GM18498 (cell line): ENCODE measurements around the gene C8B.

Experiments
- ATAC-seq: cut with Tn5 transposase; IDR thresholded peaks from one replicate; pipeline ENCODE4 v1.9.1; 2021; ENCODE audit warnings: mild to moderate bottlenecking, moderate library complexity; ENCODE audit not compliant: unreplicated experiment

The C8B gene

GRCh38 chr1:56973923-56974742 is 8.3 kb upstream of the C8B start:
- no peak for ATAC-seq

- no peak for ATAC-seq
These were observed 7.2 kb upstream of the C8B start for GRCh38 chr1:56972976-56973375.

GRCh38 chr1:56970280-56970679 is 4.5 kb upstream of the C8B start:
- no peak for ATAC-seq

GRCh38 chr1:56968878-56969495 is 3.2 kb upstream of the C8B start:
- no peak for ATAC-seq

- ATAC-seq = no peak
These were observed 2.4 kb upstream of the C8B start for GRCh38 chr1:56967900-56968832.

GRCh38 chr1:56967355-56967754 is 1.5 kb upstream of the C8B start:
- ATAC-seq = no peak

- no peak for ATAC-seq
These were observed 834 bp upstream of the C8B start for GRCh38 chr1:56966698-56966999.

GRCh38 chr1:56965191-56965590 is 624 bp downstream of the C8B start:
- ATAC-seq = no peak

GRCh38 chr1:56964349-56965017 is 1.3 kb downstream of the C8B start:
- ATAC-seq = no peak

GRCh38 chr1:56963667-56964066 is 2.1 kb downstream of the C8B start:
- no peak for ATAC-seq

GRCh38 chr1:56961426-56961825 is 4.4 kb downstream of the C8B start:
- ATAC-seq = no peak

GRCh38 chr1:56958526-56958925 is 7.3 kb downstream of the C8B start:
- ATAC-seq = no peak

- no peak for ATAC-seq
These were observed 7.9 kb downstream of the C8B start for GRCh38 chr1:56957931-56958330.

- ATAC-seq = no peak
These were observed 11.2 kb downstream of the C8B start for GRCh38 chr1:56954664-56955063.

- ATAC-seq = no peak
These were observed 12.4 kb downstream of the C8B start for GRCh38 chr1:56953386-56953785.

GRCh38 chr1:56952501-56952900 is 13.3 kb downstream of the C8B start:
- no peak for ATAC-seq

GRCh38 chr1:56948403-56949023 is 17.3 kb downstream of the C8B start:
- ATAC-seq = no peak

- no peak for ATAC-seq
These were observed 25.8 kb downstream of the C8B start for GRCh38 chr1:56940039-56940438.

- ATAC-seq = no peak
These were observed 26.6 kb downstream of the C8B start for GRCh38 chr1:56939209-56939608.

- no peak for ATAC-seq
These were observed 27.2 kb downstream of the C8B start for GRCh38 chr1:56938646-56939045.
